ENCODE measurements around the gene RAB26.
"Not testable (repeated sequence)": the region's sequence is repeated elsewhere in the genome, so short reads cannot be mapped to it uniquely, and the experiment has no call there.

The RAB26 gene

DNA sequence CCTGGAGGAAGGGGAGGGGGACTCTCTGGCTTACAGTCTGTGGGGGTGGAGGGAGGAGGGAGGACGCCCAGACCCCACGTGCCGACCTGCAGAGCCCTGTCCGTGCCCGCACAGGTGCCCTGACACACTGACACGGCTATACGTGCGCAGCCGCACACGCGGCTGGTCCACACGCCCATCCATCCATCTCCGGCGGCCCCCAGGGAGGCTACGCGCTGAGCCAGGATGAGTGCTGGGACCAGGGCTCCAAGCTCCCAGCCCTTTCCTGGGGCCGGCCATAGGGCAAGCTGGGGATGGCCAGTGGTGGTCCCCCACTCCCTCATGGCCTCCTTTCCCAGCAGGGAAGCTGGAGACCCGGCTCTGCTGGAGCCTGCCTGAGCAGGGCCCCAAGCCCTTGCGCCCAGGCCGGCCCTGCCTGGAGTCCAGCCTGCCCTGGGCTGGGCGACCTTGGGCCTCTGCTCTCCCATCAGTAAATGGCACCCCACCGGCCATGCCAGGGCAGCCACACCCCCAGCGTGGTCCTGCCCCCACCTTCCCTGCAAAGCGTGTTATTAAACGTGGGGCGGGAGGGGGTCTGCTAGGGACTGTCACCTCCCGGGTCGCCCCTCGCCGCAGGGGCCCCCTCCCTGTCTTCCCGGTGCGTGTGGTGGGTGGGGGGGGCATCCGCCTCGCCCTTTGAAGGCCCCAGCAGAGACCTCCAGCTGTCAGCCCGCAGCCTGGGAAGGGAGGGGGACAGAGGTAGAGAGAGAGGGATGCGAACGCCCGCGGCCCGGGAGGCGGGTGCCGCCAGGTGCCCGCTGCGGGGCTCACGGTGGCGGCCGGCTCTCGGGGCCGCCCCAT is 47.1 kb downstream of the RAB26 start:
- peak overlapping the region; percentile 30 for H3K4me3 ChIP-seq (ENCODE audit: low read depth, low read length)

DNA sequence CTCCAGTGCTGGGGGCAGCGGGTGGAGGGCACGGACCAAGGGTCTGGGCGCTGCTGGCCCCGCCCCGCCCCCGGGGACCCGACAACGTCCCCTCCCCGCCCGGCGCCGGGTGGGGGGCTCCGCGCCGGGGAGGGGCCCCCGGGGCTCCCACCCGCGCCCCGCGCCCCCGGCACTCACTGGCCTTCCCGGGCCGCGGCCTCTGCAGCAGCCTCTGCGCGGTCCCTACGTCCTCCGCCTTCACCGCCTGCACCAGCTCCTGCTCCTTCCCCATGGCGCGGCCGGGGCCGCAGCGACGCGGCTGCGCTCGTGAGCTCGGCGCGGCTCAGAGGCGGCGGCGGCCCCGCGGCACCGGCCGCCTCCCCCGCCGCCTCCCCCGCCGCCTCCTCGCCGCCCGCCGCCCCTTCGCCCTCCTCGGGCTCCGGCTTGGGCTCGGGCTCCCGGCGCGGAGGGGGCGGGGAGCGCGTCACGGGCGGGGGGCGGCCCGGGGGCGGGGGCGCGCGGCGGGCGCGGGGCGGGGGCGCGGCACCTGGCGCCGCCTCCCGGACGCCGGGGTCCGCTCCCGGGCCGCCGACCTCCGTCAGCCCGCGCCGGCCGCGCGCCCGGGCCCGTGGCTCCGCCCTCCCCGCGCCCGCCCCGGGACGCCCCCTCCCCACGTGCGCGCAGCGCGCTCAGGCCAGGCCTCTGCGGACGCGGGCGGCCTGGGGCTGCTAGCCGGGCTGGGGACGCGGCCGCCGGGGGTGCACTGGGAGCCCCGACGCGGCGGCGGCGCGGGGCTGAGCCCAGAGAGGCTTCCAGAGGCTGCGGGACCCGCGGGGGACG is 47.9 kb downstream of the RAB26 start, which contains the start of gene CASKIN1:
Gene CASKIN1, minus strand, starts transcription at position 444 of the 819 bp plus-strand sequence. Its CDS starts 173 bp downstream, at position 271.
- peak within 1 kb of the TSS; percentile 37 for H3K4me3 ChIP-seq (ENCODE audit: low read depth, low read length)

DNA sequence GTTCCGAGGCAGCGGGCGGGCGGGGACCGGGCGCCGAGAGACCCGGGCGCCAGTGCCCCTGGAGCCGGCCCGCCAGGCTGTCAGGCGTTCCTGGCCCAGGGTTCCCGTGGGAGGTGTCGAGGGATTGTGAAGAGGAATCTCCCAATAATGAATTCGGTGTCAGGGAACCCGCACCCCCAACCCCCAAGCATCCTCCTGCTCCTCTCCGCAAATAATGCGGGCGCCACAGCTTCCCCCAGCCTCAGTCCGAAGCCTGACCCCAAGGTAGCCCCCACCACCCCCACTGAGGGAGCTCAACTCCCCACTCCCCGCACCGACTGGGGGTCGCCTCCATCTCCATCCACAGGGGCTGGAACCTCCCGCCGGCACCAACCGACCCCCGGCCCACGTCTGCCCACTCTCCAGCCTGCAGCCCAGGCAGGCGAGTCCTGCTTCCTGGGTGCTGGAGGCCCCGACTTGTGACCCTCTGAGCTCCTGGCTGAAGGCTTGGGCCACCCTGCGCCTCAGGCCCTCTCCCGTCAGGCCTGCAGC is 48.6 kb downstream of the RAB26 start:
- peak overlapping the region; percentile 37 for H3K4me3 ChIP-seq (ENCODE audit: low read depth, low read length)

DNA sequence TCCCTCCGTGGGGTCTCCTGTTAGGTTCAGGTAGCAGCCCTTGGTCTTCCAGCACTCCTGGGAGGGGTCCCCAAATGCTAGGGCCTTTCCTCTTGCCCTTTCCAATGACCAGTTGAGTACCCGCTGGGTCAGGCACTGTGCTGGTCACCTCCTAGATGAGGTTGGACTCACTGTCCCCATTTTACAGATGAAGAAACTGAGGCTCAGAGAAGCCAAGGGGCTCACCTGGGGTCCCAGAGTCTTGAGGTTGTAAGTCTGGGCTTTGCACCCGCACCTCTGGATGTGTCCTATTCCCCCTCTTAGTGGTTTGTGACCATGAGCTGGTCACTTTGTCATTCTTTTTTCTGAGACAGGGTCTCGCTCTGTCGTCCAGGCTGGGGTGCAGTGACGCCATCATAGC is 49.3 kb downstream of the RAB26 start:
- no peak overlapping the region for H3K4me3 ChIP-seq (ENCODE audit: low read depth, low read length)

DNA sequence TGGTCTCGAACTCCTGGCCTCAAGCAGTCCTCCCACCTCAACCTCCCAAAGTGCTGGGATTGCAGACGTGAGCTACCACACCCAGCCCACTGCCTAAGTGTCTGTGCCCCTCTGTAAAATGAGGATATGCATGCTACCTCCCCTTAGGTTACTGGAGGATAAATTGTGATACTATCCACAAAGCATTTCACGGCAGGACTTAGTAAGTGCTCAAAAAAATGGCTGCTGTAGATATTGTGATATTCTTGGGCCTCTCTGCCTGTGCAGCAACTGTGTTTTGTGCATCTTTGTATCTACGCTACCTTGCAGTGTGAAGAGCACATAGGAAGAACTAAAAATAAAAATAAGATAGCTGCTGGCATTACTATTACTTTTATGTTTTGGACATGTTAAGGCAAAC is 49.9 kb downstream of the RAB26 start:
- H3K4me3 ChIP-seq (ENCODE audit: low read depth, low read length) = no peak overlapping the region

DNA sequence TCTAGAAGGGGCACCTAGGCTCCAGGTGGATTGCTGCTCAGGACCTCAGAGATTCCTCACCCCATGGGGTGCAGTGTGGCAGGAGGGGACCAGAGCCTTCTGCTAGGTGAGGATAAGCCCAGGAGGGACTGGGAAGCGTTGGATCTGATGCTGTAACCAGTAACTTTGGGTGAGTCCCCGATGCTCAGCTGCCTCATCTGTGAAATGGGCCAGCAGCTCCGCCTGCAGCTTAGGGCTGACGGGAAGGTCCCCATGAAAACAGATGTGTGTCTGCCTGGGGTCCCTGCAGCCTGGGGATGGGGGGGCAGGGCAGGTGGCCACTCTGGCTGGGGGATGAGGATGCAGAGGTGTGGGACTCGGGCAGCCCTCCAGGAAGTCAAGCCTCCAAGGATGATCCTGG is 50.7 kb downstream of the RAB26 start:
- no peak overlapping the region for H3K4me3 ChIP-seq (ENCODE audit: low read depth, low read length)

DNA sequence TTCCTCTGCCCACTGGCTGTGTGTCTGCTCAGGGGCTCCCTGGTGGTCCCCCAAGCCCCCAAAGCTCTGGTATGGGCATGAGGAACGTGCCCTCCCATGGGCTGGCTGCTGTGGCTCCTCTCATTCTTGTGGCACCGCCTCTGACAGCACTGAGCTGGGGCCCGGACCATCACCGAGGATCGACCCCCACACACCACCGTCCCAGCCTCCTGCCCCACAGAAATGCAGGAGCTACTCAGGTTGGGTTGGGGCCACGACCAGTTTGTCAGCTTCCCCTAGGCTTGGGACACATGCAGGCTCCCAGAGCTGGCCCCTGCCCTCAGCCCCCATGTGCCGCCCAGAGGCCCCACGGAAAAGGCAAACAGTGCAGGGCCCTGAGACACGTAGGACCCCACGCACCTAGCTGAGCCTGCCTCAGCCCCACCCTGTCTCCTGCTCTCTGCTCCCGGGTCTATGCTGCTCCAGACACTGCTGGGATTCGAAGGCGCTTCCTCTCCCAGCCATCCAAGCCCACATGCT is 51.3 kb downstream of the RAB26 start:
- no peak overlapping the region for H3K4me3 ChIP-seq (ENCODE audit: low read depth, low read length)

DNA sequence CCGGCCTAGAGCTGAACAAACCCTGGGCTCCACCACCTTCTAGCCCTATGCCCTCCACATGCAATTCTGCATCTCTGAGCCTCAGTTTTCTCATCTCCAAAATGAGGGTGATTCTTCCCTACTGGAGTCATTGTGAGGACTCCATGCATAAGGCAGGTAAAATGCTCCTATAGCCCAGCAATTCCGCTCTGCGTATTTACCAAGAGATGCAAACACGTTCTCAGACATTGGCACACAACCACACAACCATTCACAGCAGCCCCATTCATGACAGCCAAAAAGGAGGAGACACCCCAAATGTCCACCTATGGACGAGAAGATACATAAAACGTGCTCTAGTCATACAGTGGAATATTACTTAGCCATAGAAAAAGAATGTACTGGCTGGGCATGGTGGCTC is 51.9 kb downstream of the RAB26 start:
- no peak overlapping the region for H3K4me3 ChIP-seq (ENCODE audit: low read depth, low read length)

DNA sequence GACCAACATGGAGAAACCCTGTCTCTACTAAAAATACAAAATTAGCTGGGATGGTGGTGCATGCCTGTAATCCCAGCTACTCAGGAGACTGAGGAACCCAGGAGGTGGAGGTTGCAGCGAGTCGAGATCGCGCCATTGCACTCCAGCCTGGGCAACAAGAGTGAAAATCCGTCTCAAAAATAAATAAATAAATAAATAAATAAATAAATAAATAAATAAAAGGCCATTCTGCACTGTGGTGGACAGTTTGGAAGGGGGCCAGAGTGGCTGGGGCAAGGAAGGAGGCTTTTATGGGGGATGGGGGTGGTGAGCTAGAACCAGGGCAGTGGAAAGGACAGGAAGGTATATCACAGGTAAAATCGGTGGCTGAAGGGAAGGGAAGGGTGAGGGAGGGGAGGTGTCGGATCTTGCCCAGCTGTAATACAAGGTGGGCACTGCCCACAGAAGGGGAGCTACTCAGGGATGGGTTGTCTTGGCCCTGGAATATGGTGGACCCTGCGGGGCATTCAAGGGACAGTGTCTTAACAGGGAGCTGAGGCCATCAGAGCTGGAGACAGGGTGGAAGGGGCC is 54.8 kb downstream of the RAB26 start:
- H3K4me3 ChIP-seq (ENCODE audit: low read depth, low read length) = not testable (repeated sequence)
